GM21825 (cell line): Measurements from ENCODE around the gene MYBBP1A.

Experiments
- ATAC-seq: cut with Tn5 transposase; IDR thresholded peaks from one replicate; pipeline ENCODE4 v1.9.1; 2021; ENCODE audit warnings: mild to moderate bottlenecking, moderate library complexity; ENCODE audit not compliant: unreplicated experiment

Gene MYBBP1A

DNA sequence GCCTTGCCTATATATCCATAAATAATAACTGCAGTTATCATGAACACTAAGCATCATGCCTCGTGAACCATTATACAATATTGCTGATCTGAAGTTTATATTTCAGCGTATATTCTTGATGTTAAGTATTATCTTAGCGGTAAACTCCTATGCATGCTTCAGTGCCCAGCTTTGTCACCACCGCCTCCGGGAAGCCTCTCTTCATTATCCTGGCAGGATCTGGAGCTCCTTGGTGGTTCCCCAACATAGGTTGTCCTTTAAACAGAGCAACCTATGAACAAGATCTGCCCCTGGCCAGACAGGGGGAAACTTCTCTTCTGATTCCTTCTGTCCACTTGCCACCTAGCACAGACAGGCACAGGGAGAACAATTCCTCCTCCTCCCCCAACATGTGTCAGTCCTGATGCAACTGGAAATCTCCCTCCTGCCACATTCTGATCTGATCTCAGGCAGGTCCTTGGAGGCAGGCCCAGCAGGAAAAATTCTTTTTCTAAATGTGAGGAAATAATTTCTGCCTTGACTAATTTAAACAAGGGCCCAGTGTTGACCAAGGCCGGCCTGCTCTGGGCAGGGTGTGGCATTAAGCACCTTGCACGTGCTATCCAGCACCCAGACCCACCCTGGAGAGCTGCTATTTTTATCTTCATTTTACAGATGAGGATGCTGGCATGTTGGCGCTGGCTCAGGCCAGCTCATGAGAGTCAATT lies 34.1 kb downstream of the MYBBP1A start:
- no peak for ATAC-seq

- ATAC-seq, result no peak
Observed at GRCh38 chr17:4520060-4520893, 34.9 kb downstream of the MYBBP1A start.

DNA sequence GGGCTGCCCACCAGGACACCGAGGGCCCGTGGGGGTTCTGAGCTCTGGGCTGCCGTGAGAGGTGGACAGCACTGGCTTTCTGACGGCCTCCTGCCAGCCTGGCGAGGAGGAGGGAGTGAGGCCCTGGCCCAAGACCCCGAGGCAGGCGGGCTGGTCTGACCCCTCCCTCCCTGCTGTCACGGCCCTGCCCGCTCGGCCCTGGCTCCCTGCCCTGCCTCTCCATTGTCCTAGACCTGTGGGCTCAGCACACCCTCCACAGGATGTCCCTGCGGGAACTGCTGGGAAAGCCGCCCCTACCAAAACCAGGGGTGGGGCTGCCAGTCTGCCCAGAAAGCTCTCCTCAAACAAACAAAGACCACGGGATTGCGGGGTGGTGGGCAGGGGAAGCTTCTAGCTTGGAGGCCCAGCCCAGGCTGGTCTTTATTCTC lies 35.8 kb downstream of the MYBBP1A start:
- no peak for ATAC-seq

DNA sequence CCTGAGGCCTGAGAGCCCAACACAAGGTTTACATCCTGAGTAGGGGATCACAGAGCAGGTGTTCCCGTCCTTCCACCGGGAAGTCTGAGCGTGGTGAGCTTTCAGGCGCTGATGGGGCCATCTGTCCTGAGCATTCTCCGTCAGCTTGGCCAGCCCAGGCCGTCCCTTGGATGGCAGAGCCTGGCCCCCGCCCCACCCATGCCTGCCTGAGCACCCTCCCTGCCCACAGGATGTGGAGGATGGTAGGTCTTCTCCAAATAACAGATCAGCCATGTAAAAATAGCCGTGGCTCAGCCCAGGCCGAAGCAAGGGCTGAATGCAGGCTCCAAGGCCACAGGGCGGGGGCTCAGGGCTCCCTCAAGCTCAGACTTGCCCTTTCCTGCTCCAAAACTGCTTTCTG lies 36.3 kb downstream of the MYBBP1A start:
- ATAC-seq, result no peak

- no peak for ATAC-seq
Observed at GRCh38 chr17:4516735-4517134, 38.4 kb downstream of the MYBBP1A start.

DNA sequence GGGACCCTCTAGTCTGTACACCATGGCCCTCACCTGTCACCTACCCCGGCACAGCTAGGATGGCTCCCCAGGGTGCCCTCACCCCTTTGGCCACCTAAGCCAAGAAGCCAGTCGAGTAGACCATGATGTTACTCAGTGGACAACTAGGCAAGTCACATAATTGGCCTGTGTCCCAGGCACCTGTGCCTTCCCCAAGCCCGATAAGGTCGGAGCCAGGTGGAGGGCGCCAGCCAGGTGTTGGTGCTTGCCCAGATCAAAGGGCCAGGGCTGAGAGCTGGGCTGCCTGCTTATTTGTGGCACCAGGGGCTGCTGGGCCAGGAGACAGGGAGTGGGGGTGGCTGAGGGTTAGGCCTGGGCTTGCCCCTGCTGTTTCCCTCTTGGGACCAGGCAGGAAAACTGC lies 39.7 kb downstream of the MYBBP1A start:
- no peak for ATAC-seq

DNA sequence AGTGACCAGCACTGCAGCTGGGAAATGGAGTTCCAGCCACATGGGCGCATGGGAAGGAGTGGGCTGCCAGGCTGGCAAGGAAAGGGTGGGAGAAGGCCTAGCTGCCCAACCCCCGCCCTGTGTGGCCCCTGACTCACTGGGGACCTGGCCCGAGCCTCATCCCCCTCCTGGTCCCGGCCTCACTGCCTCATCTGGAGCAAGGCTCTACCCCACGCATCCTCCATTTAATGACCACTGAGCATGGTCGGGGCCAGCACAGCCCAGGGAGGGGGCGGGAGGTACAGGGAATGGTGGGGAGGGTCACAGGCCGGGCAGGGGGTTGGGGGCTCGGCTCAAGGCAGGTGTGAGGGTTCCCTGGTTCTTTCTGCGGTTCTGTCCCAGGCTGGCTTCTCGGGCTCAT lies 40.4 kb downstream of the MYBBP1A start:
- no peak for ATAC-seq

DNA sequence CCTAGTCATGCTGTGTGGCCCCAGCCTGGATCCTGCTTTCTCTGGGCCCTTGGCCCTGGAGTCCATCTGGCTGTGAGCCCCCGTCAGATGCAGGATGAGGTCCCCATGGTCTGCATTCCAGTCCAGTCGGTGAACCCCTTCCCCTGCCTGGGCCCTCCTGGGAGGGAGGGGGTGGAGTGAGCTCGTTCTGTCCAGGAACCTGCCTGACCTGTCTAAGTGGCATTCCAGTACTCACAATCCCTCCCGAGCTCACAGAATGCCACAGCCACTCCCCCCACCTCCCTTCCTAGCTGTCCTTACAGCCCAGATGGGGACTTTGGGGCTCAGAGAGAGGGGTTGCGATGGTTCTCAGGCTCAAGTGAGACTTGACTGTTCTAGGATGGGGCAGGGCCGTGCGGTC lies 41.0 kb downstream of the MYBBP1A start:
- ATAC-seq, result no peak

GRCh38 chr17:4513113-4514032 lies 41.8 kb downstream of the MYBBP1A start:
- no peak for ATAC-seq

- no peak for ATAC-seq
Observed at GRCh38 chr17:4512156-4513112, 42.8 kb downstream of the MYBBP1A start.

GRCh38 chr17:4511199-4511932 lies 43.8 kb downstream of the MYBBP1A start:
- ATAC-seq, result no peak

DNA sequence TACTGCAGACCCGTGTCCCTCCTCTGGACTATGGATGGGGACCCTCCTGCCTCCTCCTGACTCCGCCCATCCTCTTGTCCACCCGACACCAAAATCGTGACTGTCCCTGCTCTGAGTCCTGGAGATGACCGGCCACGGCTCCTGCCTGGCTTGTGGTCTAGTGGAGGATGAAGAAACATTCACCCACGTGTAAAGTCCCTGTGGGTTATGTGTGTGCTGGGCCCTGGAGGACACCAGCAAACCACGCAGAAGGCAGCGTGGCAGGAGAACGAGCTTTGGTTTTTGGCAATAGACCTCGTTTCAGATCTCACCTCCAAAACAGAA lies 44.6 kb downstream of the MYBBP1A start:
- ATAC-seq, result no peak

DNA sequence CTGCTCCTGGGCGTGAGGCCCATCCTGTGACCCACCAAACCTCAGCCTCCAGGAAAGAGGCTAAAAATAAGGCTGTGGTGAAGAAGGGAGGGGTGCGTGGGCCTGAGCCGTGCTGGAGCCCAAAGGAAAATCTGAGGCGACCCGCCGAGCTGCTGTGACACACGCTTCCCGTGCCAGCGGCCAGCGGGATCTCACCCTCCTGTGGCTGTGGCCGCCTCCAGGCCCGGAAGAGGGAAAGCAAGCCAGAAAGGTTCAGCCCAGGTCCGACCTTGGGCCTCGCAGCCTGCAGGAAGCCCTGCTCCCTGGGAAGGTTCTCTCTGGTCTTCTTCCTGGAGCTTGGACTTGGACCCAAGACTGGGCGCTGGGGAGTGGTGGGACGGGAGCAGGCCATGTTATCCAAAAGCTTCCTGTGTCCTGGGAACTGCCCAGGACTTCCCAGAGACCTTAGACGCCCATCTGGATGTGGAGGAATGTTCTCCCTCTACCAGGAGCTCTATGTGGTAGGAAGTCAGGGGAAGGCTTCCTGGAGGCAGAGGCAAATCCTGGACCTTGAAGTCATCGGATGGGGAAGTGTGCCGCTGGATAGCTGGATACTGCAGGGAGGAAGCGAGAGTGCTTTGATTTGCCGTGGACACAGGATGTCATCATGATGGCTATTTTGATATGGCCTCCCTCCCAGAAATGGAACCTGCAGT lies 45.1 kb downstream of the MYBBP1A start:
- ATAC-seq, result no peak

- ATAC-seq, result peak; percentile 54
Observed at GRCh38 chr17:4509401-4509800, 45.8 kb downstream of the MYBBP1A start.

GRCh38 chr17:4508207-4508606 lies 47.0 kb downstream of the MYBBP1A start:
- no peak for ATAC-seq

DNA sequence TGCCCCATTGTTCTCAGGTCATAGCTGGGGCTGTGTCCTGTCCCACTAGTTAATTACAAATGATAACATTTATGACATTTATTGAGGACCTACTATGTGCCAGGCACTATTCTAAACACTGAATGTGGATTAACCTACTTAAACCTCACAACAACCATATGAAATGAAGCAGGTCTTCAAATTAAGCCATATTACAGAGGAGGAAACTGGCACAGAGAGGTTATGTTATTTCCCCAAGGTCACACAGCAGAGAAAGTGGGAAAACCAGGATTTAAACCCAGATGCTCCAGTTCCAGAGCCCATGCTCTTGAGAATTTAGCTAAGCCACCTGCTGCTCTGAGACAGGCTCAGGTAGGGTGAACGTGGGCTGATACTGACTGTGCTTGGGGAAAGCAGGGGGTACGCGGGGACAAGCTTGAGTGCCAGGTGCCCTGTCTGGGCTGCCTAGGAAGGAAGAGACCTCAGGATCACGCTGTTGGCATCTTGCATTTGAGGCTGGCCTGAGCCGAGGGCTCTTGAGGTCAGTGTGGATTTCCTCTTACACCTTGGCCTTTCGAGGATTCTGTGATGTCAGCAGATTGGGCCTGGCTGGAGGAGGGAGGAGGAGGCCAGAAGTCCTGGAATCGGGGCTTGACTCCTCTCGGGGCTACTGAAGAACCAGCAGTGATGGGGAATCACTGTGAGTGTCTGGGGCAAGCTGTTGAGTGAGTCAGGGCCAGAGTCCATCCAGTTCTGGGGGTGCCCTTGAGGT lies 47.6 kb downstream of the MYBBP1A start:
- ATAC-seq, result no peak

DNA sequence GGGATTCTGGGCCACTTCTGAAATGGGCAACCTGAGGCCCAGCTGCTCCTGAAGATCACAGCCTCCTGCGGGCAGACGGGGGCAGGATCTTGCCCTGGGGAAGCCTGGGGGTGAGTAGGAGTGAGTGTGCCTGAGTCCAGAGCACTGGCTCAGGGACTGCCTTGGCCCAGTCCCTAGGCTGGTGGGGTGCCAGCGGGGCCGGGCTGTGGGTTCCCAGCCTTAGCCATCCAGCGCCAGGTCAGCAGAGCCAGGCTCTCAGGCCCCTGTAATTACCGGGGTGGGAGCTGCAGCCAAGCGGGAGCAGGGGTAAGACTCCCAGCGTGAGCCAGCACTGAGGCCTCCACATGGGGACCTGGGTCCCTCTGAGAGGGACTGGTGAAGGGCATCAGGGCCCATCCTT lies 48.3 kb downstream of the MYBBP1A start:
- no peak for ATAC-seq

- ATAC-seq, result no peak
Observed at GRCh38 chr17:4506175-4506813, 48.9 kb downstream of the MYBBP1A start.
